HG03066 (cell line): Measurements from ENCODE around the gene LRCH3.
"Not testable (repeated sequence)": the region's sequence is repeated elsewhere in the genome, so short reads cannot be mapped to it uniquely, and the experiment has no call there.

Experiments used
- ATAC-seq: cut with Tn5 transposase; IDR thresholded peaks from one replicate; pipeline ENCODE4 v1.9.1; 2021; ENCODE audit warnings: low read depth; ENCODE audit not compliant: unreplicated experiment

LRCH3 gene

GRCh38 chr3:197881270-197881969 is 90.4 kb downstream of the LRCH3 start:
- ATAC-seq = no peak

- ATAC-seq = no peak
These were observed 90.9 kb downstream of the LRCH3 start for GRCh38 chr3:197881970-197882338.

- ATAC-seq = no peak
These were observed 91.5 kb downstream of the LRCH3 start for GRCh38 chr3:197882586-197882985.

DNA sequence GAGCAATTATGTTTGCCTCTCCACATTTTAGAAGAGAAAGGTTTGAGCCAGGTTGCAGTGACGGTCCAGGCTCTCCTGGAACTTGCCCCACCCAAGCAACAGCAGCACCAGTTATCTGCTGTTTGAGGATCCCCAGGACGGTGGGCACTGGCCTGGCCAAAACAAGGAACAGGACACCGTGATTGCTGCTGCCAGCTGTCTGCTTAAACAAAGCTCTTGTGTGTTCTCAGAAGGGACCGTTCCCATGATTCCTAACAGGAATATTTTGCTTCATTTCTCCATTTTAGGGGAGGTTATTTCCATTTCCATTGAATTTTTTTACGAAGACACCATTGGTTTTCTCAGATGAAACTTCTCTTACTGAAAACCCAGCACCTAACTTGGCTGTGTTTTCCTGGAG is 92.5 kb downstream of the LRCH3 start:
- ATAC-seq = no peak

DNA sequence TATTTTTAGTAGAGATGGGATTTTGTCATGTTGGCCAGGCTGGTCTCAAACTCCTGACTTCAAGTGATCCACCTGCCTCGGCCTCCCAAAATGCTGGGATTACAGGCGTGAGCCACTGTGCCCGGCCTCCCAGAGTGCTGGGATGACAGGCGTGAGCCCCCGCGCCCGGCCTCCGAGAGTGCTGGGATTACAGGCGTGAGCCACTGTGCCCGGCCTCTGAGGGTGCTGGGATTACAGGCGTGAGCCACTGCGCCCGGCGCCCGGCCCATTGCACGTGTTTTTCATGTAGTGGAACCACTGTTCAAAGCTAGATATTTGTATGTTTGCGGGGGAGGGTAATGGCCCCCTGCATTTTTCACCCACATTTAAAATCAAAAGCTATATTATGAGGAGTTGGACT is 93.3 kb downstream of the LRCH3 start:
- ATAC-seq = not testable (repeated sequence)

DNA sequence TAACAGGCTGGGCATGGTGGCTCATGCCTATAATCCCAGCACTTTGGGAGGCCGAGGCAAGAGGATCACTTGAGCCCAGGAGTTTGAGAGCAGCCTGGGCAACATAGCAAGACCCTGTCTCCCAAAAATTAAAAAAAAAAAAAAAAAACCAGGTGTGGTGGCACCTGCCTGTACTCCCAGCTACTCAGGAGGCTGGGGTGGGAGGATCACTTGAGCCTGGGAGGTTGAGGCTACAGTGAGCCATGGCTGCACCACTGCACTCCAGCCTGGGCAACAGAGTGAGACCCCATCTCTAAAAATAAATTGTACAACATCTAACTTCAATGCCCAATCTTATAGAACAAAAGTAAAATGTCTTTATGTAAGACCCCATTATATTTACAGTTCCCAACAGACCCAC is 95.0 kb downstream of the LRCH3 start:
- not testable (repeated sequence) for ATAC-seq

DNA sequence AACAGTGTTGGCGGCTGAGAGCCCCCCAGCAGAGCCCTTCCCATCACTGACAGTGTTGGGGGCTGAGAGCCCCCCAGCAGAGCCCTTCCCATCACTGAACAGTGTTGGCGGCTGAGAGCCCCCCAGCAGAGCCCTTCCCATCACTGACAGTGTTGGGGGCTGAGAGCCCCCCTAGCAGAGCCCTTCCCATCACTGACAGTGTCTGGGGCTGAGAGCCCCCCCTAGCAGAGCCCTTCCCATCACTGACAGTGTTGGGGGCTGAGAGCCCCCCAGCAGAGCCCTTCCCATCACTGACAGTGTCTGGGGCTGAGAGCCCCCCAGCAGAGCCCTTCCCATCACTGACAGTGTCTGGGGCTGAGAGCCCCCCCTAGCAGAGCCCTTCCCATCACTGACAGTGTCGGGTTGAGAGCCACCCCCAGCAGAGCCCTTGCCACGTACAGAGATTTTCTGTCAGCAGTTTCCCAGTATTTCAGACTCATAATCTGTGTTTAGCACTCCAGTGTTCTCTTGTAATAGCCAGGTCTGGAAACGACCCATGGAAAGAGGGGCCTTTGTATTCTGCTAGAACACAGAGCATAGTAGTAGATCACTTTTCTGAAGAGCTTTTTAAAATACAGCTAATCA is 96.5 kb downstream of the LRCH3 start:
- ATAC-seq = not testable (repeated sequence)

DNA sequence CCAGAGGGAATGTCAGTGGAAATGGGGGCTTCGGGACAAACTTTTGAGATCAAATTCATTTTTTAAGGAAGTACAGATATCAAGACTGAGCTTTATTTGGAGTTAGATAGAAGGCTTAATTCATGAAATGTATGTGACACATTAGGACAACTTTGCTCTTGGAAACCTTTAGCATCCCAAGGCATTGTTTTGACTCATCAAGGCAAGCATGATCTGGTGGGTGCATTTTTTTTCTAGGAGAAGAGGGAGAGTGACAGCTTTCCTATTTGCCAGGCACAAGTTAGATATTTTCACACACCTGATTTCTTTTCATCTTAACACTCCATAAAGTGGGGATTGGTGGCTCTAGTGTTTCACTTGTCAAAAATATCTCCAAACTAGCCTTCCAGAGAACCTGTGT is 97.5 kb downstream of the LRCH3 start:
- no peak for ATAC-seq

DNA sequence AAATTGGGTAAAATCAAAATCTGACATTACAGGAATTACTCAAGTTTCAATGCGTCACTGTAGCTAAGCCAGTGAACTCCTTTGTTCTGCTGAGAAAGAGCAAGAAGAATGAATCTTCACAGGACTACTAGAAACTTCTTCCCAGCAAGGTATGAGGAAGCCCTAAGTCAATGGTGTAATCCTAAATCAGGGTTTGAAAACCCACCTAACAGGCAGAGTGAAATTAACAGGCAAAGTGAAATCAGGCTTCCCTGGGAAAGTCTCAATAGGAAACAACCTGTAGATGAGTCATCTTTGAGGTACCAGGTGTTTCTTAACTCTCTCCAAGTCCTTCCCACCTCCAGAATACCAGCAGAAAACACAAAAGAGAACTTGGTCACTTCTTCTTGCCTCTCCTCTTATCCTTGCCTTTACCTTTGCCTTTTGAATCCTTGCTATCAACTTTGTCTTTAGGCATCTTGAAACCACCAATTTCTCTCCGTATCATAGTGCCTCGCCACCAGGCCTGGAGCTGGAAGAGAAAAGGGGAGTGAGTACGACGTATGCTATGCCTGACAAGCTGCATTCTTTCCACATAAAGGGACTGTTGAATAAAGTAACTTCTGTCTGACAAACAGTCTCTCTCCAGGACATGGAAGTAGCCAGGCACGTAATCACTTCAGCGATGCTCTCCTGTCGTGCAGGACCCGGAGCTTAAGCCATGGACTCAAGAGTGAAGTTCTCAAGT is 98.3 kb downstream of the LRCH3 start:
- ATAC-seq = no peak

DNA sequence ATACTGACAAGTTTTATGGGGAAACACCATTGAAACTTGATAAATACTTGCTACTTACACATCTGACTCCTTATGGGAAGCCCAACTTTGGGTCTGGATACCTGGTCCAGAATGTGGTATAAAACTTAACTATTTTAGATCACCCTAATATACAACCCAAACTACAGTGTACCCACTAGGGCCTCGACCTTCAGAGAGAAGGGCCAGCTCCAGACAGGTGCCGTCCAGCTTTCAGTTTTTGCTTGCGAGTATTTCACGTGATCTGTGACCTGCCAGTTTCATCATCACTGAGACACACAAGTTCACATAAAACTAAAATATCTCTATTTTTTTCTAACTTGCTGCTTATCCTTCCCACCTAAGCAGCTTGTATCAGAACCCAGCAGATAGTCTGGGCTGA is 99.6 kb downstream of the LRCH3 start:
- ATAC-seq = no peak

DNA sequence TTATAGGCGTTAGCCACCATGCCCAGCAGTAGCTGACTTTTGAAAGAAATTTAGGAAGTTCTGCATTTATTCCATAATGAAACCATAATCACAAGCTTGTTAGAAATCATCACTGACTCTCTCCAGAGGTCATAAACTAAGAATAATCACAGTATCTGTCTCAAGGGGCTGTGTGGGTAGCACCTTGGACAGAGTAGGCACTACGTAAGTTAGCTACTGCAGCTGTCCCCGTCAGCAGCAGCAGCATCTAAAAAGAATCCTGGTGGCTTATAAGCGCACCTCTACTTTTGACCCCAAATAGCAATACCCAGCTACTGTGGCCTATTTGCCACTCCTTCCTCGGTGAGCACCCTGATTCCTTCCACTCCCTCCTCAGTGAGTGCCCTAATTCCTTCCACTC is 101.1 kb downstream of the LRCH3 start:
- ATAC-seq = no peak

DNA sequence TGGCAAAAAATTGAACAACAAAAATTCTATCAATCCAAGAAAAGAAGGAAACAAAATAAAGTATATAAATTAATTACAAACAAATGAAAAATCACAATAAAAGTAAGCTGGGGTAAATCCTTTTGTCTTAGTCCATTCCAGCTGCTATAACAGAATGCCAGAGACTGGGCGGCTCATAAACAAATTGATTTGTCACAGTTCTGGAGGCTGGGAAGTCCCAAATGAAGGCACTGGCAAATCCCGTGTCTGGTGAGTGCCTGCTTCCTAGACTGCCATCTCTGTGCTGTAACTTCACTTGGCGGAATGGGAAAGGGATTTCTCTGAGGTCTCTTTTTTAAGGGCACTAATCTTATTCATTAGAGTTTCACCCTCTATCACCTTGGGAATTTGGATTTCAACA is 105.4 kb downstream of the LRCH3 start:
- no peak for ATAC-seq

- ATAC-seq = no peak
These were observed 108.9 kb downstream of the LRCH3 start for GRCh38 chr3:197899833-197900478.

- ATAC-seq = no peak
These were observed 110.6 kb downstream of the LRCH3 start for GRCh38 chr3:197901626-197902025.

DNA sequence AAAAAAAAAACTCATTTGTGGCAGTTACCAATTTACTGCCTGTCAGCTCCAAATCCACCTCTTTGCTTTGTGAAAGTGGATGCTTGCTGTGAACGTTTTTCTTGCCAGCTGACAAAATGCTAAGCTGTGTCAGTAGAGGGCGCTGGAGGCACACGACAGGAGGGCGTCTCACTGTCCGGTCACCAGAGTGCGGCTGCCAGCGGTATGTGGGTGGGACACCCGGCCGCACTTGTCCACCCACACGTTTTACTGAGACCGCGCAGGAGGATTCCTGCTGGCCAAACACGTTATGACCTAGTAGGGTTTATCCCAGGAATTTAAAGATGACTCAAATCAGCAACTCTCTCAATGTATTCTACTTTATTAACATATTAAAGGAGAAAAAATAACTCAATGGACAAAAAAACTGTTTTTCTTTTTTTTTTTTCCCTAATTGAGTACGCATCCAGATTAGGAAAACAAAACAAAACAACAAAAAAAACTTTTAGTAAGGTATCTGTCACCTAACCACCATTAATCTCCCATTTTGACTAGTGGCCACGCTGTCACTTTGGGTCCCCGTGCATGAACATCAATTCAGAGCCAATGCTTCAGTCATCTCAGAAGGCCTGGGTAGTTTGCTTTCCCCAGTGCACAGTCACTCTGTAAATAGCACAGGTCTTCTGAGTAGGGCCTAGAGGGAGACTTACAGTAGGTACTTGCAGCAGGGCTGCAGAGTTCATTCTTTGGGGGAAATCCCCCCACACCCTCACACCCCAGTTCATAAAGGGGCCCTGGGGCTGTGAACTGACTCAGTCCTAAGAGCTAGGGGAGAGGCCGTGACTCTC is 115.2 kb downstream of the LRCH3 start:
- peak; percentile 82 for ATAC-seq

DNA sequence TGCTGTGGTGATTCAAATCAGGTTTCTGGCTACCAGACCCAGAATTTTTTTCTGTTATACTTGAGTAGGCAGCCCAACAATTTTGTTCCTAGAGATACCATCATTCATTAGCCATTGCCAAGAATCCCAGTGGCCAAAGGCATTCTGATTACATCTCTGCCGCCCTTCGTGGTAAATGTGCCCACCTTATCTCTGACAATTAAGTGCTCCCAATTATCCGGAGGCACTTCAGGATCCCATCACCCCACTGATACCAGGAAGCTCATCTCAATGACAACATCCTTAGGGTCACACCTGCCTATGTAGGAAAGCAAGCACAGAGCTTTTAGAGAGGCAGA is 115.8 kb downstream of the LRCH3 start:
- no peak for ATAC-seq

- ATAC-seq = no peak
These were observed 116.1 kb downstream of the LRCH3 start for GRCh38 chr3:197907196-197907595.

- ATAC-seq = not testable (repeated sequence)
These were observed 117.5 kb downstream of the LRCH3 start for GRCh38 chr3:197908550-197908949.

- ATAC-seq = no peak
These were observed 118.1 kb downstream of the LRCH3 start for GRCh38 chr3:197908957-197909701.
